Measurements from ENCODE around the gene DVL1. TPM values are rescaled to one million over a fixed set of nuclear protein-coding genes. Genes with fewer than 3 reads are reported as not detected.

DVL1 gene
- total and polyA plus RNA-seq, 10 of the 15 experiments (the other 5 are each of a cell fraction or from before 2014, with no cell fraction given) = 0.10 to 31.1 (median 4.6) TPM

GRCh38 chr1:1306070-1306660 is 43.1 kb downstream of the DVL1 start:
- H4K20me1 ChIP-seq (ENCODE audit: control insufficient read depth, insufficient read depth) = no peaks in the 10 kb centered on the region
- WGBS (ENCODE audit: insufficient coverage, insufficient replicate concordance, low lambda C conversion rate, missing lambda C conversion rate) = 28% methylated on average over 10 of the region's 11 CpGs
- ChIA-PET CTCF (interaction anchor here (1.0 to 1.1 kb wide), 2 partner anchors 199 kb away, joined by 3 read pairs; no protein-coding TSS in a partner anchor), POLR2A (interaction anchor here (0.9 kb wide), 1 partner anchor 322 kb away, joined by 3 read pairs; no protein-coding TSS in a partner anchor), RAD21 (ENCODE audit: unreplicated experiment) (interaction anchor here (0.9 kb wide), 1 partner anchor 199 kb away, joined by 3 read pairs; no protein-coding TSS in a partner anchor), SMC1A (ENCODE audit: uncharacterized antibody, unreplicated experiment) (interaction anchor here (1.2 kb wide), 1 partner anchor 14 kb away, joined by 3 read pairs; no protein-coding TSS in a partner anchor)
- H3K4me1 ChIP-seq (ENCODE audit: control insufficient read depth, insufficient read depth, low read length) = peaks cover 27% of the 10 kb centered on the region
- no peaks in the 10 kb centered on the region for H3K27me3 ChIP-seq (replicated peaks in 1 of 2; ENCODE audit: control insufficient read depth in 2 of 2, insufficient read depth in 2 of 2, low read length in 1 of 2)
- no peak for DNase-seq (ENCODE audit: low read depth, low spot score)
- peak overlapping the region; percentile 99 for H3K4me2 ChIP-seq (ENCODE audit: control insufficient read depth, insufficient read depth)
- no peak for FAIRE-seq
- H3K36me3 ChIP-seq (ENCODE audit: control insufficient read depth in 2 of 2, insufficient read depth in 2 of 2, low read length in 1 of 2) = peaks cover 0 to under 1% of the 10 kb centered on the region in 2 experiments; a peak in 1 of 4 replicates
- intact Hi-C loops (cut with micrococcal nuclease; ENCODE audit: unreplicated experiment) = loop anchor here (5.0 kb wide), 1 partner anchor 189 kb away; the partner anchor contains the start of gene C1orf159
- no TSS peak for BruUV-seq (replicated peaks)
- peak overlapping the region; percentile 84 for H3K4me3 ChIP-seq
- no peaks in the 10 kb centered on the region for H3K9me3 ChIP-seq (replicated peaks; ENCODE audit: control insufficient read depth, insufficient read depth, low read length)
- peak overlapping the region; percentile 82 for H3K27ac ChIP-seq (ENCODE audit: control insufficient read depth, insufficient read depth)
- peak overlapping the region; percentile 83 for H2AFZ ChIP-seq (ENCODE audit: control insufficient read depth, low read depth, low read length)
- TF ChIP-seq RAD21 (IDR thresholded peaks at IDR 0.05; ENCODE audit: insufficient read depth, low read depth, low read length) (peak; percentile 19; the same call in 1 of the 2 replicates), SMC3 (IDR thresholded peaks at IDR 0.05; ENCODE audit: borderline replicate concordance, low read length) (peak; percentile 15; the same call in 1 of the 2 replicates), NFYA (IDR thresholded peaks at IDR 0.05; ENCODE audit: borderline replicate concordance, low read depth, low read length) (no peak), MLLT1 (IDR thresholded peaks at IDR 0.05) (no peak), POU2F2 (IDR thresholded peaks at IDR 0.05; ENCODE audit: borderline replicate concordance, low read depth, low read length) (no peak), SIN3A (IDR thresholded peaks at IDR 0.05; ENCODE audit: low read depth, low read length) (0 out of 2 replicates have a peak, but pooled peaks have one; percentile 42), KLF5 (IDR thresholded peaks at IDR 0.05; ENCODE audit: partially characterized antibody) (no peak), CTCF (IDR thresholded peaks at IDR 0.05 in 2 of 3, conservative IDR thresholded peaks at IDR 0.05 in 1 of 3; ENCODE audit: control insufficient read depth in 2 of 3, extremely low read depth in 1 of 3, insufficient read depth in 1 of 3, low read depth in 3 of 3, low read length in 3 of 3) (peak; percentile 34 to 48 (median 37); a peak in 5 of 6 replicates)
- peaks cover 26% of the 10 kb centered on the region for H3K79me2 ChIP-seq (ENCODE audit: control insufficient read depth, insufficient read depth, low read length)
- peak overlapping the region; percentile 73 for H3K9ac ChIP-seq (ENCODE audit: control insufficient read depth, insufficient read depth, low read length)
- peak; percentile 40 for ATAC-seq
- in situ Hi-C loops (cut with MboI) = no loop called here
